ENCODE results near the gene RER1.

The RER1 gene

GRCh38 chr1:2414297-2414958, 22.8 kb downstream of the RER1 start:
- Histone ChIP-seq H3K36me3 (no peaks in the 10 kb centered on the region; the same call in 1 of the 2 replicates), H3K9me3 (ENCODE audit: severe bottlenecking) (no peaks in the 10 kb centered on the region), H3K27ac (peak overlapping the region; percentile 76), H3K27me3 (ENCODE audit: insufficient read depth, low read depth, severe bottlenecking) (no peaks in the 10 kb centered on the region), H3K4me3 (ENCODE audit: low read depth, low read length) (peak overlapping the region; percentile 17)
- peak; percentile 79 for TF ChIP-seq CTCF (IDR thresholded peaks at IDR 0.05; ENCODE audit: low read depth, low read length)
- DNase-seq: peak; percentile 80

- no peak for DNase-seq
- no peak overlapping the region for H3K4me3 ChIP-seq (ENCODE audit: low read depth, low read length)
- no peaks in the 10 kb centered on the region for H3K9me3 ChIP-seq (ENCODE audit: severe bottlenecking)
- H3K36me3 ChIP-seq: no peaks in the 10 kb centered on the region
- H3K27ac ChIP-seq: no peak overlapping the region
- no peak for TF ChIP-seq CTCF (IDR thresholded peaks at IDR 0.05; ENCODE audit: low read depth, low read length)
- no peaks in the 10 kb centered on the region for H3K27me3 ChIP-seq (ENCODE audit: insufficient read depth, low read depth, severe bottlenecking)
Observed at GRCh38 chr1:2415337-2415736, 23.7 kb downstream of the RER1 start.

- H3K27ac ChIP-seq: no peak overlapping the region
- no peak for TF ChIP-seq CTCF (IDR thresholded peaks at IDR 0.05; ENCODE audit: low read depth, low read length)
- no peaks in the 10 kb centered on the region for H3K27me3 ChIP-seq (ENCODE audit: insufficient read depth, low read depth, severe bottlenecking)
- H3K4me3 ChIP-seq (ENCODE audit: low read depth, low read length): no peak overlapping the region
- no peak for DNase-seq
- no peaks in the 10 kb centered on the region for H3K9me3 ChIP-seq (ENCODE audit: severe bottlenecking)
- H3K36me3 ChIP-seq: no peaks in the 10 kb centered on the region
Observed at GRCh38 chr1:2415801-2416208, 24.2 kb downstream of the RER1 start.

GRCh38 chr1:2416403-2416802, 24.8 kb downstream of the RER1 start:
- H3K36me3 ChIP-seq: no peaks in the 10 kb centered on the region
- H3K27me3 ChIP-seq (ENCODE audit: insufficient read depth, low read depth, severe bottlenecking): no peaks in the 10 kb centered on the region
- DNase-seq: no peak
- no peak overlapping the region for H3K4me3 ChIP-seq (ENCODE audit: low read depth, low read length)
- H3K27ac ChIP-seq: no peak overlapping the region
- no peaks in the 10 kb centered on the region for H3K9me3 ChIP-seq (ENCODE audit: severe bottlenecking)
- TF ChIP-seq CTCF (IDR thresholded peaks at IDR 0.05; ENCODE audit: low read depth, low read length): no peak

- H3K36me3 ChIP-seq: no peaks in the 10 kb centered on the region
- no peaks in the 10 kb centered on the region for H3K9me3 ChIP-seq (ENCODE audit: severe bottlenecking)
- no peak for TF ChIP-seq CTCF (IDR thresholded peaks at IDR 0.05; ENCODE audit: low read depth, low read length)
- no peak overlapping the region for H3K4me3 ChIP-seq (ENCODE audit: low read depth, low read length)
- H3K27ac ChIP-seq: no peak overlapping the region
- DNase-seq: no peak
- H3K27me3 ChIP-seq (ENCODE audit: insufficient read depth, low read depth, severe bottlenecking): no peaks in the 10 kb centered on the region
Observed at GRCh38 chr1:2417083-2417832, 25.6 kb downstream of the RER1 start.

Data from WERI-Rb-1 (cell line).